H1 (cell line): ENCODE measurements around the gene IKZF2. TPM values are rescaled to one million over a fixed set of nuclear protein-coding genes. Genes with fewer than 3 reads are reported as not detected.

ENCODE experiments used
- CTCF ChIA-PET: fragments of 300-600 bp; sonication (Branson Sonifier 250); formaldehyde crosslinking; loops from one replicate; lab custom pipeline; 2021; ENCODE audit not compliant: partially characterized antibody; lab: Charles Lee
- POLR2A ChIA-PET: fragments of 300-600 bp; sonication (Branson Sonifier 250); formaldehyde crosslinking; loops from one replicate; lab custom pipeline; 2021; ENCODE audit warnings: inconsistent platforms; ENCODE audit not compliant: partially characterized antibody; lab: Charles Lee
- DNase-seq, 2 experiments: peaks; one replicate each; pipeline versions ENCODE4 v3.0.0 to v3.0.0-alpha.2; 2010 to 2022; ENCODE audit warnings: low spot score in 2 of 2, low read depth in 1 of 2, mixed read lengths in 1 of 2
- FAIRE-seq: peaks from 2 replicates; lab custom pipeline; 2011; peaks lifted over from hg19 to GRCh38; lab: Jason Lieb, UNC
- H2AFZ ChIP-seq: 2 replicates; pipeline ENCODE4 v1.8.1; 2012; ENCODE audit warnings: low read length, inconsistent platforms
- H2AK5ac ChIP-seq: 2 replicates; pipeline ENCODE4 v1.6.1; 2013; ENCODE audit warnings: low read depth, low read length
- H2BK120ac ChIP-seq: replicated peaks from 2 replicates; pipeline ENCODE3; 2013; ENCODE audit warnings: low read depth, low read length, inconsistent platforms
- H2BK12ac ChIP-seq: 2 replicates; pipeline ENCODE4 v1.6.1; 2013; ENCODE audit warnings: low read depth, low read length
- H2BK15ac ChIP-seq: 2 replicates; pipeline ENCODE4 v1.6.1; 2013; ENCODE audit warnings: low read length
- H2BK20ac ChIP-seq: 2 replicates; pipeline ENCODE4 v1.6.1; 2013; ENCODE audit warnings: low read length
- H2BK5ac ChIP-seq: 2 replicates; pipeline ENCODE4 v1.6.1; 2013; ENCODE audit warnings: low read depth, low read length
- H3K14ac ChIP-seq: 2 replicates; pipeline ENCODE4 v1.6.1; 2013; ENCODE audit warnings: inconsistent platforms; ENCODE audit not compliant: insufficient read length
- H3K18ac ChIP-seq: 2 replicates; pipeline ENCODE4 v1.6.1; 2013; ENCODE audit warnings: low read length; ENCODE audit errors: extremely low read depth
- H3K23ac ChIP-seq: 2 replicates; pipeline ENCODE4 v1.6.1; 2013; ENCODE audit warnings: inconsistent platforms; ENCODE audit not compliant: insufficient read length
- H3K23me2 ChIP-seq: 2 replicates; pipeline ENCODE4 v1.6.1; 2013; ENCODE audit warnings: low read depth, low read length
- H3K27ac ChIP-seq: 2 replicates; pipeline ENCODE4 v1.6.1; 2011; ENCODE audit warnings: low read depth, low read length, inconsistent platforms
- H3K27me3 ChIP-seq, 4 experiments: replicated peaks in 1 of 4; 1 replicate in 1 of 4; 2 replicates in 3 of 4; pipeline versions ENCODE4 v1.6.1 to v1.8.1; 2011 to 2013; ENCODE audit warnings: low read length in 3 of 4, mild to moderate bottlenecking in 3 of 4, inconsistent platforms in 2 of 4, mixed read lengths in 2 of 4, moderate library complexity in 1 of 4; ENCODE audit not compliant: control insufficient read depth in 3 of 4, insufficient read depth in 3 of 4; ENCODE audit errors: extremely low read depth in 1 of 4
- H3K36me3 ChIP-seq, 4 experiments: 2 replicates each; pipeline versions ENCODE4 v1.6.1 to v1.8.1; 2011 to 2013; ENCODE audit warnings: mild to moderate bottlenecking in 4 of 4, low read length in 3 of 4, moderate library complexity in 2 of 4, control low read depth in 1 of 4, inconsistent platforms in 1 of 4; ENCODE audit not compliant: insufficient read depth in 4 of 4, control insufficient read depth in 2 of 4
- H3K4ac ChIP-seq: replicated peaks from 2 replicates; pipeline ENCODE3; 2013; ENCODE audit warnings: low read length, low read depth, mixed read lengths, inconsistent platforms; ENCODE audit not compliant: insufficient read length
- H3K4me1 ChIP-seq, 4 experiments: replicated peaks in 1 of 4; 1 replicate in 1 of 4; 2 replicates in 3 of 4; pipeline versions ENCODE4 v1.6.1 to v1.8.1; 2011 to 2013; ENCODE audit warnings: low read length in 3 of 4, inconsistent platforms in 2 of 4, mixed read lengths in 1 of 4; ENCODE audit not compliant: insufficient read depth in 4 of 4, control insufficient read depth in 3 of 4
- H3K4me2 ChIP-seq, 2 experiments: 2 replicates each; pipeline versions ENCODE4 v1.6.1 to v1.8.1; 2011 to 2013; ENCODE audit warnings: low read depth in 2 of 2, low read length in 2 of 2, control low read depth in 1 of 2, inconsistent platforms in 1 of 2, mild to moderate bottlenecking in 1 of 2; ENCODE audit not compliant: insufficient read depth in 1 of 2
- H3K4me3 ChIP-seq, 4 experiments: fragments of 200-600, 300-600 bp in 1 of 4; sonication (generic), shearing (Covaris generic), sonication (Bioruptor Twin) in 1 of 4; 2 replicates each; pipeline versions ENCODE4 v1.5.1 to v1.8.1; 2011 to 2016; ENCODE audit warnings: low read length in 4 of 4, low read depth in 3 of 4, control low read depth in 2 of 4, inconsistent platforms in 2 of 4, mild to moderate bottlenecking in 2 of 4, mixed read lengths in 1 of 4, moderate library complexity in 1 of 4; ENCODE audit not compliant: insufficient read depth in 2 of 4; ENCODE audit errors: extremely low read depth in 1 of 4
- H3K56ac ChIP-seq: replicated peaks from 2 replicates; pipeline ENCODE3; 2013; ENCODE audit warnings: low read depth, mild to moderate bottlenecking, mixed read lengths, low read length, inconsistent platforms; ENCODE audit not compliant: insufficient read length
- H3K79me1 ChIP-seq: 2 replicates; pipeline ENCODE4 v1.6.1; 2013; ENCODE audit warnings: low read depth, low read length, control low read depth
- H3K79me2 ChIP-seq, 2 experiments: 2 replicates each; pipeline versions ENCODE4 v1.6.1 to v1.8.1; 2012 to 2013; ENCODE audit warnings: low read length in 2 of 2, mild to moderate bottlenecking in 2 of 2, inconsistent platforms in 1 of 2; ENCODE audit not compliant: insufficient read depth in 2 of 2, control insufficient read depth in 1 of 2
- H3K9ac ChIP-seq, 4 experiments: replicated peaks in 1 of 4; 1 replicate in 1 of 4; 2 replicates in 3 of 4; pipeline versions ENCODE4 v1.6.1 to v1.8.1; 2011 to 2013; ENCODE audit warnings: low read depth in 3 of 4, low read length in 3 of 4, control low read depth in 2 of 4, mild to moderate bottlenecking in 2 of 4, moderate library complexity in 2 of 4, inconsistent platforms in 1 of 4; ENCODE audit errors: extremely low read depth in 1 of 4
- H3K9me3 ChIP-seq, 2 experiments: 2 replicates each; pipeline versions ENCODE4 v1.6.1 to v1.8.1; 2012 to 2013; ENCODE audit warnings: mild to moderate bottlenecking in 2 of 2, moderate library complexity in 2 of 2, control low read depth in 1 of 2, inconsistent platforms in 1 of 2, low read depth in 1 of 2, low read length in 1 of 2, mixed read lengths in 1 of 2; ENCODE audit not compliant: insufficient read depth in 2 of 2
- H4K20me1 ChIP-seq, 2 experiments: replicated peaks in 1 of 2; 2 replicates each; pipeline versions ENCODE3 to v1.8.1; 2011 to 2013; ENCODE audit warnings: inconsistent platforms in 2 of 2, low read length in 2 of 2, mild to moderate bottlenecking in 1 of 2; ENCODE audit not compliant: insufficient read depth in 2 of 2, control insufficient read depth in 1 of 2
- H4K5ac ChIP-seq: 2 replicates; pipeline ENCODE4 v1.6.1; 2013; ENCODE audit warnings: low read length, low read depth, mixed read lengths, inconsistent platforms; ENCODE audit not compliant: insufficient read length
- H4K8ac ChIP-seq: 2 replicates; pipeline ENCODE4 v1.8.0; 2013; ENCODE audit warnings: mild to moderate bottlenecking, moderate library complexity, low read length, inconsistent platforms; ENCODE audit not compliant: insufficient read depth; ENCODE audit errors: extremely low read depth
- H4K91ac ChIP-seq: replicated peaks from 2 replicates; pipeline ENCODE3; 2013; ENCODE audit warnings: low read length, mixed read lengths, inconsistent platforms; ENCODE audit not compliant: insufficient read length
- CEBPB ChIP-seq: IDR thresholded peaks from 2 replicates; pipeline ENCODE4 v1.6.1; 2012; ENCODE audit warnings: low read depth, low read length
- EGR1 ChIP-seq: IDR thresholded peaks from 2 replicates; pipeline ENCODE4 v1.6.1; 2011; ENCODE audit warnings: low read depth, low read length, borderline replicate concordance
- EP300 ChIP-seq, 2 experiments: IDR thresholded peaks; 1 replicate in 1 of 2; 2 replicates in 1 of 2; pipeline ENCODE4 v1.6.1; 2011 to 2012; ENCODE audit warnings: low read depth in 2 of 2, low read length in 2 of 2, mild to moderate bottlenecking in 2 of 2, borderline replicate concordance in 1 of 2, inconsistent platforms in 1 of 2, moderate library complexity in 1 of 2
- GABPA ChIP-seq: IDR thresholded peaks from 2 replicates; pipeline ENCODE4 v1.6.1; 2011; ENCODE audit warnings: mild to moderate bottlenecking, low read length, moderate library complexity, borderline replicate concordance; ENCODE audit not compliant: insufficient read depth
- HDAC2 ChIP-seq, 2 experiments: fragments of 300-600 bp in 1 of 2; sonication (generic) in 1 of 2; IDR thresholded peaks; 2 replicates each; pipeline ENCODE4 v1.6.1; 2011 to 2012; ENCODE audit warnings: low read depth in 2 of 2, low read length in 2 of 2, mild to moderate bottlenecking in 2 of 2, moderate library complexity in 2 of 2, borderline replicate concordance in 1 of 2, inconsistent platforms in 1 of 2
- SAP30 ChIP-seq: fragments of 300-600 bp; sonication (generic); IDR thresholded peaks from 2 replicates; pipeline ENCODE4 v1.7.1; 2012; ENCODE audit warnings: low read length, moderate library complexity, mild to moderate bottlenecking, inconsistent platforms; ENCODE audit not compliant: insufficient read depth, insufficient replicate concordance
- SIRT6 ChIP-seq: IDR thresholded peaks from one replicate; pipeline ENCODE4 v1.7.1; 2012; ENCODE audit warnings: low read length, inconsistent platforms
- SP4 ChIP-seq: IDR thresholded peaks from 2 replicates; pipeline ENCODE4 v1.6.1; 2012; ENCODE audit warnings: low read length, inconsistent platforms
- YY1 ChIP-seq: IDR thresholded peaks from 2 replicates; pipeline ENCODE4 v1.6.1; 2011; ENCODE audit warnings: low read depth, mild to moderate bottlenecking, low read length
- WGBS, 2 experiments: shearing (Covaris generic) in 1 of 2; methylation state at CpG; one replicate each; pipeline versions ENCODE4 v1.1.6 to v1.1.7; 2013 to 2015; ENCODE audit warnings: low lambda C conversion rate in 2 of 2, mixed read lengths in 2 of 2, inconsistent platforms in 1 of 2, low coverage in 1 of 2, missing lambda C conversion rate in 1 of 2; ENCODE audit not compliant: insufficient replicate concordance in 2 of 2, insufficient coverage in 1 of 2, insufficient read length in 1 of 2; ENCODE audit errors: extremely low coverage in 1 of 2, missing lambda C conversion rate in 1 of 2; 5-methylcytosine and 5-hydroxymethylcytosine counted together
- polyA plus RNA-seq, 7 experiments: library from polyadenylated mRNA; depleted of rRNA in 3 of 7; stranded (reverse) in 5 of 7; unstranded in 2 of 7; fragments of >200 nt in 5 of 7; fragments of 200-250 nt in 2 of 7; gene quantifications; 1 replicate in 5 of 7; 2 replicates in 1 of 7; 4 replicates in 1 of 7; pipeline versions ENCODE4 v1.2.1 to v1.2.3, GENCODE V29; 2011 to 2013; ENCODE audit warnings: missing spikeins in 2 of 7, mixed read lengths in 2 of 7
- total RNA-seq: library from RNA; stranded (reverse); fragmentation: NEBNext Ultra II Directional; extraction: Animal tissue kit (Norgen Biotek cat#: 25700); gene quantifications from 2 replicates; pipeline ENCODE4 v1.2.1, GENCODE V29; 2021
- TF ChIP-seq, protein P1 (sequence below): IDR thresholded peaks from 2 replicates; pipeline ENCODE4 v1.6.1; 2011; ENCODE audit warnings: low read depth, mild to moderate bottlenecking, low read length; ENCODE audit not compliant: insufficient read depth
- TF ChIP-seq, protein P2 (sequence below): IDR thresholded peaks from 2 replicates; pipeline ENCODE4 v1.6.1; 2011; ENCODE audit warnings: low read length, improper control_type of control experiment

The IKZF2 gene
- total and polyA plus RNA-seq, 2 of the 8 experiments (the other 6 are each of a cell fraction or from before 2014, with no cell fraction given) = 1.7 to 4.4 TPM

DNA sequence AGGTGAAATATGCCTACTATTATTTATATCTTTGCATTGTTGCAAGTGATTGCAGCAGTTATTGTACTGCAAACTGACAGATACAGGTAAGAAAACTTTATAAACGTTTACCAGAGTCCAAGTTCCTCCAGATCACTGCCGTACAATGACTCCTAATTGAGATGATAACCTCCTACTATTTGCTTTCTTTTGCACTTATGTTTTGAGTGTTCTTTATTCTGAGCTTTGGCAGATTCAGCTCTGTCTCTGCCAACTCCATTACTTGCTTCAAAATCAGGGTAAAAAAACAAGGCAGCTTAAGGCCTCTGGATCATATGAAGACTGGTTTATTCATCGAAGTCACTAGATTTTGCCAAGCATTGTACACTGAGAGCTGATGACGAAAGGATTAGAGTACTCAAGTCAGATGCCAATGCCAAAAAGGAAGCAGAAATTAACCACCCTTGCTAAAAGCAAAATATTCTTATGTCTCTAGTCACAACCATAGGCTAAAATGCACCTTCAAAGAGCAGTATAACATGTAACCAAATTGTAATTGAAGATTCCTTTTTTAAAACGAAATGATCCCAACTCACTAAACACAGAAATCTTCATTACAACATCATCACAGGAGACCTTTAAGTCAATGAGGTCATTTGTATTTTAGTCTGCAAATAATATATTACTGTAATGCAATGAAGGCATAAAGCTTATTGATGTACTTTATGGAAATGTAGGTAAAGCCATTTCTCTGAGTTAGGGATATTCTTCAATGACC, 10.5 kb upstream of the IKZF2 start:
- Histone ChIP-seq H3K23ac (no peak overlapping the region), H2BK120ac (no peak overlapping the region), H2AK5ac (no peak overlapping the region), H4K91ac (no peak overlapping the region), H3K23me2 (no peaks in the 10 kb centered on the region; the same call in 1 of the 2 replicates), H4K20me1 (no peaks in the 10 kb centered on the region), H4K8ac (no peak overlapping the region), H2BK12ac (no peak overlapping the region), H2AFZ (no peak overlapping the region), H3K79me2 (no peaks in the 10 kb centered on the region), H3K36me3 (no peaks in the 10 kb centered on the region), H3K79me1 (no peaks in the 10 kb centered on the region), H2BK5ac (no peak overlapping the region), H3K9ac (no peak overlapping the region), H3K4me3 (no peak overlapping the region), H2BK15ac (no peak overlapping the region), H3K4ac (no peak overlapping the region), H2BK20ac (no peak overlapping the region), H3K27ac (no peak overlapping the region), H3K56ac (no peak overlapping the region), H4K5ac (no peak overlapping the region), H3K27me3 (no peaks in the 10 kb centered on the region), H3K9me3 (no peaks in the 10 kb centered on the region), H3K14ac (no peak overlapping the region), H3K4me2 (no peak overlapping the region), H3K18ac (no peak overlapping the region), H3K4me1 (no peaks in the 10 kb centered on the region)
- CTCF ChIA-PET = interaction anchor here (0.6 to 1.6 kb wide), 5 partner anchors 8 to 163 kb away, joined by 3 to 4 read pairs (median 3); no protein-coding TSS in a partner anchor
- FAIRE-seq = no peak
- WGBS, 2 experiments = 84% methylated on average over 5 of the region's 5 CpGs; no CpG with 5 or more reads in 1 of the 2 experiments
- no peak for DNase-seq
- POLR2A ChIA-PET = no interaction called here
- TF ChIP-seq, protein P1, sequence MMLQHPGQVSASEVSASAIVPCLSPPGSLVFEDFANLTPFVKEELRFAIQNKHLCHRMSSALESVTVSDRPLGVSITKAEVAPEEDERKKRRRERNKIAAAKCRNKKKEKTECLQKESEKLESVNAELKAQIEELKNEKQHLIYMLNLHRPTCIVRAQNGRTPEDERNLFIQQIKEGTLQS = no peak
- TF ChIP-seq EGR1 (no peak), EP300 (IDR thresholded peaks at IDR 0.05; ENCODE audit: borderline replicate concordance in 1 of 2, low read depth in 2 of 2, low read length in 2 of 2) (no peak), SP4 (no peak), YY1 (no peak), GABPA (no peak), HDAC2 (IDR thresholded peaks at IDR 0.05; ENCODE audit: borderline replicate concordance in 1 of 2, low read depth in 2 of 2, low read length in 2 of 2) (no peak), SIRT6 (no peak), SAP30 (no peak), CEBPB (no peak)
- TF ChIP-seq, protein P2, sequence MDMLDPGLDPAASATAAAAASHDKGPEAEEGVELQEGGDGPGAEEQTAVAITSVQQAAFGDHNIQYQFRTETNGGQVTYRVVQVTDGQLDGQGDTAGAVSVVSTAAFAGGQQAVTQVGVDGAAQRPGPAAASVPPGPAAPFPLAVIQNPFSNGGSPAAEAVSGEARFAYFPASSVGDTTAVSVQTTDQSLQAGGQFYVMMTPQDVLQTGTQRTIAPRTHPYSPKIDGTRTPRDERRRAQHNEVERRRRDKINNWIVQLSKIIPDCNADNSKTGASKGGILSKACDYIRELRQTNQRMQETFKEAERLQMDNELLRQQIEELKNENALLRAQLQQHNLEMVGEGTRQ = no peak
